ENCODE measurements around the gene PROK2. TPM values are rescaled to one million over a fixed set of nuclear protein-coding genes. Genes with fewer than 3 reads are reported as not detected.
A peak's percentile ranks its signal among the peaks of the same experiment; 100 is the strongest.

PROK2 gene
- polyA plus RNA-seq, 1 donor (not counting 4 experiments of a cell fraction or from before 2014, with no cell fraction given) = not detected

- Histone ChIP-seq H2AFZ (ENCODE audit: control insufficient read depth, low read length) (peak within 1 kb of the TSS; percentile 75), H3K4me1 (ENCODE audit: control insufficient read depth, extremely low read depth, insufficient read depth, low read length) (no peaks in the 10 kb centered on the region), H3K4me2 (ENCODE audit: control insufficient read depth, extremely low read depth, insufficient read depth, low read depth, low read length) (peak within 1 kb of the TSS; percentile 48), H3K9me1 (ENCODE audit: control insufficient read depth, extremely low read depth, insufficient read depth, low read length) (no peaks in the 10 kb centered on the region), H3K36me3 (ENCODE audit: control insufficient read depth in 2 of 2, extremely low read depth in 1 of 2, insufficient read depth in 2 of 2, low read length in 2 of 2) (no peaks in the 10 kb centered on the region), H4K20me1 (ENCODE audit: control insufficient read depth, extremely low read depth, insufficient read depth, low read length) (no peaks in the 10 kb centered on the region), H3K9ac (ENCODE audit: control insufficient read depth, extremely low read depth, insufficient read depth, low read length) (no peak within 1 kb of the TSS), H3K27ac (ENCODE audit: control insufficient read depth, insufficient read depth, low read length) (no peak within 1 kb of the TSS), H3K4me3 (ENCODE audit: control insufficient read depth in 2 of 3, extremely low read depth in 1 of 3, insufficient read depth in 2 of 3, low read depth in 1 of 3, low read length in 3 of 3) (peak within 1 kb of the TSS in 2 of 3 experiments; percentile 27 to 29), H3K27me3 (ENCODE audit: control insufficient read depth, extremely low read depth, insufficient read depth, low read length) (peaks cover 42% of the 10 kb centered on the region), H3K79me2 (ENCODE audit: control insufficient read depth, insufficient read depth, low read length) (no peaks in the 10 kb centered on the region), H3K9me3 (ENCODE audit: control insufficient read depth, low read depth, low read length) (no peaks in the 10 kb centered on the region)
- FAIRE-seq = no peak
- DNase-seq (ENCODE audit: low read depth, low spot score) = no peak
- dilution Hi-C loops (cut with MboI; ENCODE audit: extremely low pct_ligation_motif_present, low sequenced_read_pairs) = no loop called here
- peak; percentile 67 for TF ChIP-seq EZH2 (IDR thresholded peaks at IDR 0.05; ENCODE audit: low read length)
- TF ChIP-seq, protein P1, sequence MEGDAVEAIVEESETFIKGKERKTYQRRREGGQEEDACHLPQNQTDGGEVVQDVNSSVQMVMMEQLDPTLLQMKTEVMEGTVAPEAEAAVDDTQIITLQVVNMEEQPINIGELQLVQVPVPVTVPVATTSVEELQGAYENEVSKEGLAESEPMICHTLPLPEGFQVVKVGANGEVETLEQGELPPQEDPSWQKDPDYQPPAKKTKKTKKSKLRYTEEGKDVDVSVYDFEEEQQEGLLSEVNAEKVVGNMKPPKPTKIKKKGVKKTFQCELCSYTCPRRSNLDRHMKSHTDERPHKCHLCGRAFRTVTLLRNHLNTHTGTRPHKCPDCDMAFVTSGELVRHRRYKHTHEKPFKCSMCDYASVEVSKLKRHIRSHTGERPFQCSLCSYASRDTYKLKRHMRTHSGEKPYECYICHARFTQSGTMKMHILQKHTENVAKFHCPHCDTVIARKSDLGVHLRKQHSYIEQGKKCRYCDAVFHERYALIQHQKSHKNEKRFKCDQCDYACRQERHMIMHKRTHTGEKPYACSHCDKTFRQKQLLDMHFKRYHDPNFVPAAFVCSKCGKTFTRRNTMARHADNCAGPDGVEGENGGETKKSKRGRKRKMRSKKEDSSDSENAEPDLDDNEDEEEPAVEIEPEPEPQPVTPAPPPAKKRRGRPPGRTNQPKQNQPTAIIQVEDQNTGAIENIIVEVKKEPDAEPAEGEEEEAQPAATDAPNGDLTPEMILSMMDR (optimal IDR thresholded peaks at IDR 0.05 in 1 of 3, IDR thresholded peaks at IDR 0.05 in 1 of 3, conservative IDR thresholded peaks at IDR 0.05 in 1 of 3; ENCODE audit: extremely low read depth in 1 of 3, insufficient read depth in 2 of 3, low read length in 3 of 3) = no peak
Observed at GRCh38 chr3:71753701-71754609, 31.0 kb downstream of the PROK2 start, which contains the start of gene GPR27. GPR27 (plus strand) TSS chr3:71753855; CDS start chr3:71754050, 195 bp downstream.

DNA sequence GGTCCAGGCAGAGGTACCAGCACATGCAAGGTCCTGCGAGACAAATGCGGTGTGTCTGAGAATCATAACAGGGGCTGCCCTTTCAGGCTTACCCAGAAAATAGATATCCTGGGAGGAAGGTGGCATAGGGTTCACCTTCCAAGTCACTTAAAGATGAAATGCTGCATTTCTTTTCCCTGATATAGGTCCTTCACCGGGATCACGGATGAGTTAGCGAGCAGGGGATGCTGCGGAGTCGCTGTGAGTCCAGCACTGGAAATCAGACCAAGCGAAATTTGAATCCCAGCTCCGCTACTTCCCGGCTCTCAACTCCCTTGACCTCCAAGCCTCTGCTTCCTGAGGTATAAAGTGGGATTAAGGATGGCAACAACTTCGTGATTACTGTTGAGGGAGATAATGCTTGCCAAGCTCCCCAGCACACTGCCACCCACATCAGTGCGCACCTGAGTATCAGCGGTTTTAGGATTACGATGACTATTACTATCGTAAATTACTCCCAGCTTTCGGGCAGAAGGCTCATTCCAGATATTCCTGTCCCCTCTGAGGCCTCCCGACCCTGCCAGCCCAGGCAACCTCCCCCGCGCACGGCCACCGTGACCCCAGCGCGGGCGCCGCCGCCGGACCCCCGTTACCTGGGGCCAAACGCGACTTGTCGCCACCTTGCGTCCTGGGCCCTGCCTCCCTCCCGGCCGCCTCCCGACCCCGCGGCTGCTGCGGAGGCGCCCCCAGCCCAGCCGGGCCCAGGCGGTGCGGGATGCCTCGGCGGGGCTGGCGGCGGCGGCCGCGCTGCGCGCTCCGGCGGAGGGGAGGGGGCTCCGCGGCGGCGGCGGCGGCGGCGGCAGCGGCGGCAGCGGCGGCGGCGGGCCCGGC lies 31.9 kb downstream of the PROK2 start:
- H3K4me1 ChIP-seq (ENCODE audit: control insufficient read depth, extremely low read depth, insufficient read depth, low read length) = no peaks in the 10 kb centered on the region
- H3K79me2 ChIP-seq (ENCODE audit: control insufficient read depth, insufficient read depth, low read length) = no peaks in the 10 kb centered on the region
- H3K9me1 ChIP-seq (ENCODE audit: control insufficient read depth, extremely low read depth, insufficient read depth, low read length) = no peaks in the 10 kb centered on the region
- no peak overlapping the region for H3K4me3 ChIP-seq (ENCODE audit: control insufficient read depth in 2 of 3, extremely low read depth in 1 of 3, insufficient read depth in 2 of 3, low read depth in 1 of 3, low read length in 3 of 3)
- TF ChIP-seq, protein P1 (optimal IDR thresholded peaks at IDR 0.05 in 1 of 3, IDR thresholded peaks at IDR 0.05 in 1 of 3, conservative IDR thresholded peaks at IDR 0.05 in 1 of 3; ENCODE audit: extremely low read depth in 1 of 3, insufficient read depth in 2 of 3, low read length in 3 of 3) = no peak
- peak; percentile 87 for TF ChIP-seq EZH2 (IDR thresholded peaks at IDR 0.05; ENCODE audit: low read length)
- H3K9me3 ChIP-seq (ENCODE audit: control insufficient read depth, low read depth, low read length) = no peaks in the 10 kb centered on the region
- H3K36me3 ChIP-seq (ENCODE audit: control insufficient read depth in 2 of 2, extremely low read depth in 1 of 2, insufficient read depth in 2 of 2, low read length in 2 of 2) = no peaks in the 10 kb centered on the region
- peaks cover 41% of the 10 kb centered on the region for H3K27me3 ChIP-seq (ENCODE audit: control insufficient read depth, extremely low read depth, insufficient read depth, low read length)
- H4K20me1 ChIP-seq (ENCODE audit: control insufficient read depth, extremely low read depth, insufficient read depth, low read length) = no peaks in the 10 kb centered on the region
- no peak overlapping the region for H3K27ac ChIP-seq (ENCODE audit: control insufficient read depth, insufficient read depth, low read length)
- no peak for FAIRE-seq
- DNase-seq (ENCODE audit: low read depth, low spot score) = no peak
- dilution Hi-C loops (cut with MboI; ENCODE audit: extremely low pct_ligation_motif_present, low sequenced_read_pairs) = no loop called here
- no peak overlapping the region for H2AFZ ChIP-seq (ENCODE audit: control insufficient read depth, low read length)
- no peak overlapping the region for H3K9ac ChIP-seq (ENCODE audit: control insufficient read depth, extremely low read depth, insufficient read depth, low read length)
- H3K4me2 ChIP-seq (ENCODE audit: control insufficient read depth, extremely low read depth, insufficient read depth, low read depth, low read length) = no peak overlapping the region
